HG02571 (cell line): ENCODE measurements around the gene ACTN3.
"Not testable (repeated sequence)": the region's sequence is repeated elsewhere in the genome, so short reads cannot be mapped to it uniquely, and the experiment has no call there.

Source experiments
- ATAC-seq: cut with Tn5 transposase; IDR thresholded peaks from one replicate; pipeline ENCODE4 v1.9.1; 2021; ENCODE audit warnings: mild to moderate bottlenecking, moderate library complexity; ENCODE audit not compliant: unreplicated experiment

The ACTN3 gene

DNA sequence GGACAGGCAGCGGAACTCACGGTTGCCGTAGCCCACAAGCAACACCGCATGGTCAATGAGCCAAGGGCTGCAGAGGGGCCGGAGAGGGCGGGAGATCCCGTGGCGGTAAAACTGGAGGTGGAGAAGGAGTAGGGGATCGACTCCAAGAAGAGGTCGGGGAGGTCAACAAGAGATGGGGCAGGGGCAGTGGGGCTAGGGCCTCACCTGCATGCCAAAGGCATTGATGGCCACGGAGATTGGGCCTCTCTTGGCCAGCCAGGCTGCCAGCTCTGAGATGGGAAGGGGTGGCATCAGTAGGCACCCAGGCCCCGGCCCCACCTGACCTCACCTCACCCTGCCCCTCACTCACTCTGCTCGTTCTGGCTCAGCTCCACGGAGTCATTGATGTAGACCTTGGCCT is 17.8 kb downstream of the ACTN3 start:
- no peak for ATAC-seq

GRCh38 chr11:66564984-66565383 is 18.3 kb downstream of the ACTN3 start:
- ATAC-seq = no peak

- ATAC-seq = no peak
Observed at GRCh38 chr11:66566221-66566620, 19.5 kb downstream of the ACTN3 start.

- ATAC-seq = no peak
Observed at GRCh38 chr11:66567787-66568123, 21.1 kb downstream of the ACTN3 start.

DNA sequence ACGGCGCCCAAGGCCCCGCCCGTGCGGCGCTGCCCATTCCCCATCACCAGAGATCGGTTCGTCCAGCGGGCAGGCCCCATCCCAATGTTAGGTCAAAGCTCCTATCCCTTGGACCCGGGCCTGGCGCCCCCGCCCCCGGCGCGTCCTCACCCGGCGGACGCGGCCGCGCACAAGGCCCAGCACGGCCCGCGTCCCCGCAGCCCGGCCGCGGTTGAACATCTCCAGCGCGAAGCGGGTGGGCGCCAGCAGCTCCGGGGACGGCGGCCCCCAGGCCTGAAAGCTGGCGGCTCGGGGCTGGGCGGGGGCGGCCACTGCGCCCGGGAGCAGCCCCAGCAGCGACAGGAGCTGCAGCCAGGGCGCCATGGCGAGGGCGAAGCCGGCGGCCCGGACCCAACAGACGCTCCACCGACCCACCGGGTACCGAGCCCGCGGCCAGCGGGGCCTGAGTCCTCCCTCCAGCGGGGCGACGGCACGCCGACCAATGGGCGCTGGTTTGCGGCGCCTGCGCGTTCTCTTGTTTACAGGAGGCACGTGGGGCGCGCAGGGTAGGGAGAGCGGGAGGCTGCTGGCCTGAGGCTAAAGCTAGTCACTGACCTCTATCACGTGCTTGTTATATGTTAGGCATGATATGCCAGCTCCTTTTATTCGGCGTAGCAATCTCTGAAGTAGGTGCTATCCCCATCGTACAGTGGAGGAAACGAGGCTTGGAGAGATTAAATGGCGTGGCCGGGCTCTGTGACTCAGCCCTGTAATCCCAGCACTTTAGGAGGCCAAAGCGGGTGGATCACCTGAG is 21.6 kb downstream of the ACTN3 start, which contains the start of gene CTSF:
Gene CTSF, minus strand, starts transcription at position 483 of the 793 bp plus-strand sequence. Its CDS starts 120 bp downstream, at position 363.
- no peak for ATAC-seq

GRCh38 chr11:66569076-66569475 is 22.4 kb downstream of the ACTN3 start:
- ATAC-seq = no peak

DNA sequence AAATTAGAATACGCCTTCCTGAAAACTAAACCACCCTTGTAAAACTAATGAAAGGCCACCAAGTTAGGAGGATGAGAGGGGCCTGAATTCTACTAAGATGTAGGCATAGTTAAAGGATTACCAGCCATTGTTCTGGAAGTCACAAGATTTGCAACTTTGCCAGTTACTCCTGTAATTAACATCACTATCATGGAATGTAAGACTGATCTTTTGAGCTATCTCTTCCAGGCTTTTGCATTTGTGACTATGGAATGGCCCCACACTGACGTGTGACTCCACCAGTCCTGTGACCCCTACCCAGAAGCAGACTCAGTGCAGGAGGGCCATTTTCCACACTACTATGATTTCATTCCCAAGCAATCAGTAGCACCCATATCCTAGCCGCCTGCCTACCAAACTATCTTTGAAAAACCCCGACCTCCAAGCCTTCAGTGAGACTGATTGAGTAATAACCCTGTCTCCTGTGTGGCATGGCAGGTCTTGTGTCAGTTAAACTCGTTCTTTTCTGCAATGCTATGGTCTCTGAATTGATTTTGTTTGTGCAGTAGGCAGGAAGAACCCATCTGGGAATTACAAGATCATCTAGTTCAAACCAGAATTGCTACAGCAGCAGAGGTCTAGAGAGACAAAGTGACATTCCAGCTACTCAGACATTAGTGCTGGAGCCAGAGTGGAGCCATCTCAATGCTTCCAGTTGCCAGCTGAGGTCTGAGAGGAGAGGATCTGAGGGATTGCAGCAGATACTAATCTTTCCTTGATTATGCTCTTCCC is 23.6 kb downstream of the ACTN3 start:
- no peak for ATAC-seq

DNA sequence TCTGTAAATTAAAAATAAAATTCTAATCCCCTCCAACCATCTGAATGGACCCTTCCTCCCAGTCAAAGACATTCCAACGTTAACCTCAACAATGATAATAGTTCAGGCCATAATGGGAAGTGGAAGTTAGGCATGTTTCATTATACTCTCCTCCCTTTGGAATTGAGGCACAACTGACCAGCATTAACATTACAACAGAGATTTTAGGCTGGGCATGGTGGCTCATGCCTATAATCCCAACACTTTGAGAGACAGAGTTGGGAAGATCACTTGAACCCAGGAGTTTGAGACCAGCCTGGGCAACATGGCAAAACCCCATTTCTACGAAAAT is 24.1 kb downstream of the ACTN3 start:
- no peak for ATAC-seq

- no peak for ATAC-seq
Observed at GRCh38 chr11:66579017-66579606, 32.4 kb downstream of the ACTN3 start.

DNA sequence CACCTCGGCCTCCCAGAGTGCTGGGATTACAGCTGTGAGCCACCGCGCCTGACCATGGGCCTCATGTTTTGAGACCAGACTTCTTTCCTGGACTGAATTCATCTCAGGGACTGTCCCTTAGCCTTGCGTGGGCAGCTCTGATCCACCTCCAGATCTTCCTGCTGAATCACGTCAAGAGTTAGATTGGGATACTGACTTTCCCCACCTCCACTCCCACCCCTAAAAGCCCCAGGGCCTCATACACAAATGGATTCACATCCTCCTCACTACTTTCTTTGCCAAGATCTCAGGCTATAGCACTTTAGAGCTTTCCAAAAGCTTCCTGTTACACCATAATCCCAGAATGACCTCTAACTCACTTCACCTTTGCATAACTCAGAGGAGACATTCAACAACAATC is 34.1 kb downstream of the ACTN3 start:
- no peak for ATAC-seq

DNA sequence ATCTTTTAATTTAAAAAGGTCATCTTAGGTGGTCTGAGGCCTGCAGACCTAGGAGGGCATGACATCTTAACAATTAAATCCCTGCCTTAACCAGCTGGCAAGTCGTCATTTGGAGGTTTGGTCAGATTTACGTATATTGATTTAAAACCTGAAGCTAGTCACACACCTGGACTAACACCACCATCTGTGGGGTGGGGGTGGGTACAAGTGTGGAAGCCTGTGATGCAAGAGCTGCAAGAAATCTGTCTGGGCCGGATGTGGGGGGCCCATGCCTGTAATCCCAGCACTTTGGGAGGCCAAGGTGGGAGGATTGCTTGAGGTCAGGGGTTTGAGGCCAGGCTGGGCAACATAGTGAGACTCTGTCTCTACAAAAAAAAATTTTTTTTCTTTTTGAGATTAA is 34.6 kb downstream of the ACTN3 start:
- ATAC-seq = no peak

- not testable (repeated sequence) for ATAC-seq
Observed at GRCh38 chr11:66582565-66583147, 36.0 kb downstream of the ACTN3 start.

GRCh38 chr11:66585447-66585846 is 38.7 kb downstream of the ACTN3 start:
- not testable (repeated sequence) for ATAC-seq

DNA sequence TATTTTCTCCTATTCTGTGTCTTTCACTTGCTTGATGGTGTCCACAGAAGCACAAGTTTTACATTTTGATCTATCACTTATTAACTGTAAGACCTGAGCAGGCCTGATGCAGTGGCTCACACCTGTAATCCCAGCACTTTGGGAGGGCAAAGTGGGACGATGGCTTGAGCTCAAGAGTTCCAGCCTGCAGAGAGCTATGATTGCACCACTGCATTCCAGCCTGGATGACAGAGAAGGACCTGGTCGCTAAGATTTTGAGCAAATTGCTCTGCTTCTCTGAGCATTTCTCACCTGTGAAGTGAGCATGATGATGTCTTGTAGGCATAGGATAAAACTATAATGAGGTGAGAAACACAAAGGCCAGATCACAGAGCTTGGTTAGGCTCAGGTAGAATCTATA is 39.4 kb downstream of the ACTN3 start:
- no peak for ATAC-seq

DNA sequence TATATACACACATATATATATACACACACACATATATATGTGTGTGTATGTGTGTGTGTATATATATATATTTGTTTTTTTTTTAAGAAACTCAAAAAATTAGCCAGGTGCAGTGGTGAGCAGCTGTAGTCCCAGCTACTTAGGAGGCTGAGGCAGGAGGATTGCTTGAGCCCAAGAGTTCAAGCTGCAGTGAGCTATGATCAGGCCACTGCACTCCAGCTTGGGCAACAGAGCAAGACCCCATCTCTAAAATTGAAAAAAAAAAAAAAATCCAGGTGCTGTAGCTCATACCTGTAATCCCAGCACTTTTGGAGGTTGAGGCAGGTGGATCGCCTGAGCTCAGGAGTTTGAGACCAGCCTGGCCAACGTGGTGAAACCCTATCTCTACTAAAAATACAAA is 42.6 kb downstream of the ACTN3 start:
- ATAC-seq = not testable (repeated sequence)

DNA sequence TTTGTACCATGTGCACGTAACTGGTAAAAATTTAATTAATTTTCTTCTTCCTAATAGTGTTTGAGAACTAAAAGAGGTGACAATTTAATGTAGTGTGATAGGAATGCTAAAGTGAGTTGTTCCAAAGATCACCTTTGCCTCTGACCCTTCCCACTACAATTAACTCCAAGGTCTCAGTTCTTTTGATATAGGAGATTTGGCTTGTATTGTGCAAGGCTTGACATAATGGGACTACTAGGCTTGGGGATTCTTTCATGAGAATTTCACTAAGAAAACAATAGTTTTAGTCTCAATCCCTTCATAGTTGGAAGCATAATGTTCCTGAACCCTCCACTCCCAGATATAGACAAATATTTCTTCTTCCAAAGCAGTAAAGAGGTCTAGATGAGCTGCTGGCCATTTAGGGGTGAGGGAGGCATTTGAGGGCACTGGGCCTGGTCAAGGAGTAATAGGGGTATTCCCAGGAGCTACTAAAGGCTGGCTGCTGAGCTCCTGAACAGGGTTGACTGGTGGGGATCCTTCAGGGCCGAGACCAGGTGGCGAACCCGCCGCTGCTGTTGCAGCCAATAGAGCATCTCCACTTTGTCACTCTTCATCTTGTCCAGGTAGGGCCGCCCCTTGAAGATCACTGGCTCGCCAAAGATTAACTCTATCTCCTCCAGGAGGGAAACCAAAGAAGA is 43.4 kb downstream of the ACTN3 start:
- no peak for ATAC-seq

DNA sequence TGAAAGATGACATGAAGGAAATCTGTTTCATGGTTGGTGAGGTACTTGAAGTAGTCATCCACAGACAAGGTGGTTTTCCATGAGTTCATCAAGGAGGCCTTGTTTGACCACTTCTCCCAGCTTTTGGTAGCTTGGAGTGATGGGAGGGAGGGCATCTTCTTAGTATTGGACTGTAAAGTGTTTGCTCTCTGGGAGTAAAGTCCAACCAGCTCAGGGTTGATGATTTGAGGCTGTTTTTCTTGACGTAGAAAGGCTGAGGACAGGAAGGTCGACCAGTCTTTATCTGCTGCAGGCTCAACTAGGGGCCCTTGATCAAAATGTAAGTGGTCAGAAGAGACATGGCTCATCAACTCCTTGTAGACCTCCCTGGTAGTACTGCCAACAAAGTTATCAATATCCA is 44.5 kb downstream of the ACTN3 start:
- ATAC-seq = no peak

DNA sequence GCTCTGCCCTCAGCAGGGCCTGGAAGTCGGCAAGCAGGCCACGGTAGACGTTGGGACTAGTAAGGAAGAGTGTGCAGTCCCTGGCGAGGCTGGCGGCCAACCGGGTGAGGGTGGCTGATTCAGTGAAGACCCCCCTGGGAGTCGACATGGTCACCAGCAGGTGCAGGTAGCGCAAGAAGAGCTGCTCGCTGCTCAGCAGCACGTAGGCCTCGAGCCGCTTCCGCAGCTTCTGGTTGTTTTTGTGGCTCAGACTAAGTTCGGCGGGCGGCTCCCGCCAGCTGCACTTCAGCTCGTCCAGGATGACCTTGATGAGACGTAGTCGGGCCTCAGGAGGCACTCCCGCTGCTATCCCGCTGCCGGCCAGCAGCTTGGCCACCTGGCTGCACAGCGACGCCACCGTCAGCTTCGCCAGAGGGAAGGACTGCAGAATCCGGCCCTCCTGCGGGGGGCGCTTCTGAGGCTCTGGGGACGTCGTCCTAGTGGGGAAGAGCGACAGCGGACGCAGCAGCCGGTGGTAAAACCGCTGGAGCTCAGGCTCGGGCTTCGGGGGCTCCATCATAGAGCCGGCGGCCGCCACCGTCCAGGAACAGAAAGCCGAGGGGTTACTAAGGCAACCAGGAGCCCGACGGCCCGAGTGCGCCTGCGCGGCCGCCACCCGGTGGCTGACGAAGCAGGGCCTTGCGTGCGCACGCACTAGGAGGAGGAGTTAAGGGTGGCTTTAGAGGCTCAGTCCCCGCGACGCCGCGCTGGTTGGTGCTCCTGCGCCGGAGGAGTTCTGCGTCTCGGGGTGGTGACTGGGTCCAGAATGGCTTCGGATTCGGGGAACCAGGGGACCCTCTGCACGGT is 46.0 kb downstream of the ACTN3 start, which contains the start of the genes CCDC87 and CCS:
Gene CCDC87, minus strand, starts transcription at position 607 of the 846 bp plus-strand sequence. Its CDS starts 48 bp downstream, at position 559.
Gene CCS, plus strand, starts transcription at position 729 of the 846 bp plus-strand sequence. Its CDS starts 77 bp downstream, at position 806.
- ATAC-seq = peak; percentile 88

DNA sequence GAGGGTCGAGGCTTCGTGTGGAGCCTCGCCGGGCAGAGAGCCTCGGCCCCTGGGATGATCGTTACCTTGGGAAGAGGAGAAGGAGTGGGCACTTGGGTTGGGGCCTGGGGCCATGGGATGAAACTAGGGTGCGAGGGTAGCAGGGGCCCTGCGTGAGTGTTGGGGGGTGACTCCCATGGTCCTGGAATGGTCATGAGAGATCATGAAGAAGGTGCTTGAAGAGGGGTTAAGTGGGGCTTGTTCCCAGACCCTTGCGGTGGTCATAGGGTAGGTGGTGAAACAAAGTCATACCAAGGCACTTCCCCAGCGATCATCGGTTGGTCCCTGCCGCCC is 46.6 kb downstream of the ACTN3 start:
- ATAC-seq = peak; percentile 13

- ATAC-seq = no peak
Observed at GRCh38 chr11:66593650-66594049, 46.9 kb downstream of the ACTN3 start.
